ENCODE results near the gene BTBD1.
"Not testable (repeated sequence)": the region's sequence is repeated elsewhere in the genome, so short reads cannot be mapped to it uniquely, and the experiment has no call there.

BTBD1 gene

GRCh38 chr15:83010709-83011270 is 56.3 kb downstream of the BTBD1 start:
- peak overlapping the region; percentile 98 for H3K4me3 ChIP-seq (ENCODE audit: low read length)
- peak; percentile 94 for TF ChIP-seq CTCF (conservative IDR thresholded peaks at IDR 0.05; ENCODE audit: low read depth, low read length)
- peak; percentile 32 for DNase-seq (ENCODE audit: low read depth)

GRCh38 chr15:83000672-83001031 is 66.4 kb downstream of the BTBD1 start:
- H3K4me3 ChIP-seq (ENCODE audit: low read length); DNase-seq (ENCODE audit: low read depth): not testable (repeated sequence)

- peak; percentile 39 for DNase-seq (ENCODE audit: low read depth)
- peak overlapping the region; percentile 35 for H3K4me3 ChIP-seq (ENCODE audit: low read length)
These were observed 67.0 kb downstream of the BTBD1 start for GRCh38 chr15:82999905-83000671.

GRCh38 chr15:82999426-82999825 is 67.6 kb downstream of the BTBD1 start:
- DNase-seq (ENCODE audit: low read depth), result no peak
- no peak overlapping the region for H3K4me3 ChIP-seq (ENCODE audit: low read length)
- TF ChIP-seq CTCF (conservative IDR thresholded peaks at IDR 0.05; ENCODE audit: low read depth, low read length), result no peak

More at GRCh38 chr15:82999905-83000671, 67.0 kb downstream of the BTBD1 start:
- peak; percentile 52 for TF ChIP-seq CTCF (conservative IDR thresholded peaks at IDR 0.05; ENCODE audit: low read depth, low read length)

GRCh38 chr15:82995938-82996337 is 71.1 kb downstream of the BTBD1 start:
- no peak overlapping the region for H3K4me3 ChIP-seq (ENCODE audit: low read length)
- DNase-seq (ENCODE audit: low read depth), result no peak
- TF ChIP-seq CTCF (conservative IDR thresholded peaks at IDR 0.05; ENCODE audit: low read depth, low read length), result no peak

- H3K4me3 ChIP-seq (ENCODE audit: low read length), result no peak overlapping the region
- TF ChIP-seq CTCF (conservative IDR thresholded peaks at IDR 0.05; ENCODE audit: low read depth, low read length), result no peak
- no peak for DNase-seq (ENCODE audit: low read depth)
These were observed 72.0 kb downstream of the BTBD1 start for GRCh38 chr15:82995076-82995475.

- no peak for TF ChIP-seq CTCF (conservative IDR thresholded peaks at IDR 0.05; ENCODE audit: low read depth, low read length)
- no peak overlapping the region for H3K4me3 ChIP-seq (ENCODE audit: low read length)
- DNase-seq (ENCODE audit: low read depth), result no peak
These were observed 73.9 kb downstream of the BTBD1 start for GRCh38 chr15:82993144-82993543.
